MCF 10A (cell line): ENCODE measurements around the gene KRT74. TPM values are rescaled to one million over a fixed set of nuclear protein-coding genes. Genes with fewer than 3 reads are reported as not detected.

Source experiments
- BruUV-seq: library from RNA; stranded (reverse); fragments of 400-500 nt; replicated peaks from 2 replicates; lab custom pipeline; 2021; lab: Mats Ljungman, UMichigan
- CTCF ChIA-PET: fragments of 300-600 bp; sonication (Branson Sonifier 250); formaldehyde crosslinking; extraction: SDS; loops from one replicate; lab custom pipeline; 2021; ENCODE audit warnings: antibody characterized with exemption, inconsistent platforms; lab: Yijun Ruan, JAX
- POLR2A ChIA-PET: fragments of 300-600, 350-650 bp; sonication (Branson Sonifier 250); formaldehyde crosslinking; extraction: SDS; loops from one replicate; lab custom pipeline; 2020; ENCODE audit warnings: antibody characterized with exemption, inconsistent platforms; lab: Yijun Ruan, JAX
- DNase-seq: peaks from one replicate; pipeline ENCODE4 v3.0.0-alpha.2; 2018; ENCODE audit not compliant: unreplicated experiment
- H3K27ac Mint-ChIP-seq: one replicate; pipeline ENCODE4 v1.8.0; 2022; ENCODE audit warnings: mild to moderate bottlenecking, low read depth, mixed read lengths; ENCODE audit not compliant: unreplicated experiment
- H3K27me3 Mint-ChIP-seq: one replicate; pipeline ENCODE4 v1.8.0; 2022; ENCODE audit warnings: mixed read lengths; ENCODE audit not compliant: insufficient read depth, unreplicated experiment
- H3K36me3 Mint-ChIP-seq: one replicate; pipeline ENCODE4 v1.8.0; 2022; ENCODE audit warnings: mild to moderate bottlenecking, moderate library complexity, mixed read lengths; ENCODE audit not compliant: insufficient read depth, unreplicated experiment
- H3K4me1 Mint-ChIP-seq: one replicate; pipeline ENCODE4 v1.8.0; 2022; ENCODE audit warnings: mixed read lengths; ENCODE audit not compliant: insufficient read depth, unreplicated experiment
- H3K4me3 Mint-ChIP-seq: one replicate; pipeline ENCODE4 v1.8.0; 2022; ENCODE audit warnings: mild to moderate bottlenecking, moderate library complexity, mixed read lengths; ENCODE audit not compliant: unreplicated experiment
- H3K9me3 Mint-ChIP-seq: one replicate; pipeline ENCODE4 v1.8.0; 2022; ENCODE audit warnings: mixed read lengths; ENCODE audit not compliant: unreplicated experiment
- CTCF ChIP-seq: fragments of 200-600 bp; IDR thresholded peaks from one replicate; pipeline ENCODE4 v1.8.0; 2022; ENCODE audit warnings: antibody characterized with exemption, mild to moderate bottlenecking; ENCODE audit not compliant: unreplicated experiment
- intact Hi-C: fragments of 100-400 bp; cut with micrococcal nuclease; formaldehyde crosslinking; loops from 2 replicates; pipeline ENCODE4 v1.14.1; 2022
- total RNA-seq: library from RNA; stranded (reverse); gene quantifications from 2 replicates; pipeline ENCODE4 v1.2.3, GENCODE V29; 2022

KRT74 gene
- total RNA-seq, 1 experiment from 2014 or later, result not detected

GRCh38 chr12:52542785-52543318 lies 30.8 kb downstream of the KRT74 start:
- Mint-ChIP-seq H3K36me3 (no peaks in the 10 kb centered on the region), H3K4me1 (peaks cover 14% of the 10 kb centered on the region), H3K4me3 (no peak overlapping the region), H3K27ac (no peak overlapping the region), H3K9me3 (no peaks in the 10 kb centered on the region), H3K27me3 (no peaks in the 10 kb centered on the region)
- CTCF ChIA-PET, result interaction anchor here (0.6 kb wide), 1 partner anchor 76 kb away, joined by 3 read pairs; no protein-coding TSS in a partner anchor
- intact Hi-C loops, result no loop called here
- no peak for TF ChIP-seq CTCF
- no peak for DNase-seq
- no TSS peak for BruUV-seq
- POLR2A ChIA-PET, result no interaction called here

- no peak overlapping the region for H3K4me3 Mint-ChIP-seq
- no peak overlapping the region for H3K27ac Mint-ChIP-seq
- H3K36me3 Mint-ChIP-seq, result no peaks in the 10 kb centered on the region
- POLR2A ChIA-PET, result no interaction called here
- no peaks in the 10 kb centered on the region for H3K27me3 Mint-ChIP-seq
- peaks cover 15% of the 10 kb centered on the region for H3K4me1 Mint-ChIP-seq
- CTCF ChIA-PET, result no interaction called here
- no peaks in the 10 kb centered on the region for H3K9me3 Mint-ChIP-seq
- DNase-seq, result no peak
- intact Hi-C loops, result no loop called here
- no peak for TF ChIP-seq CTCF
- BruUV-seq, result no TSS peak
Measured at GRCh38 chr12:52542157-52542556, 31.5 kb downstream of the KRT74 start.

GRCh38 chr12:52541709-52542108 lies 31.9 kb downstream of the KRT74 start:
- no peak overlapping the region for H3K4me3 Mint-ChIP-seq
- CTCF ChIA-PET, result interaction anchor here (0.6 kb wide), 2 partner anchors 16 to 495 kb away, joined by 3 read pairs; no protein-coding TSS in a partner anchor
- intact Hi-C loops, result no loop called here

GRCh38 chr12:52540531-52540930 lies 33.1 kb downstream of the KRT74 start:
- intact Hi-C loops, result no loop called here
- CTCF ChIA-PET, result no interaction called here

More at GRCh38 chr12:52541709-52542108, 31.9 kb downstream of the KRT74 start:
- DNase-seq, result no peak
- Mint-ChIP-seq H3K4me1 (peaks cover 19% of the 10 kb centered on the region), H3K27me3 (no peaks in the 10 kb centered on the region), H3K9me3 (no peaks in the 10 kb centered on the region), H3K36me3 (no peaks in the 10 kb centered on the region), H3K27ac (no peak overlapping the region)
- no peak for TF ChIP-seq CTCF
- POLR2A ChIA-PET, result no interaction called here
- BruUV-seq, result no TSS peak

More at GRCh38 chr12:52540531-52540930, 33.1 kb downstream of the KRT74 start:
- Mint-ChIP-seq H3K9me3 (no peaks in the 10 kb centered on the region), H3K27me3 (no peaks in the 10 kb centered on the region), H3K4me3 (no peak overlapping the region), H3K4me1 (peaks cover 19% of the 10 kb centered on the region), H3K36me3 (no peaks in the 10 kb centered on the region), H3K27ac (no peak overlapping the region)
- TF ChIP-seq CTCF, result no peak
- no peak for DNase-seq
- no TSS peak for BruUV-seq
- POLR2A ChIA-PET, result interaction anchor here (0.7 kb wide), 1 partner anchor 57 kb away, joined by 3 read pairs; no protein-coding TSS in a partner anchor
